ENCODE data around the gene ARHGEF26.

GRCh38 chr3:154280161-154280560 lies 159.0 kb downstream of the ARHGEF26 start:
- TF ChIP-seq POLR2A (IDR thresholded peaks at IDR 0.05), result no peak
- no peak for TF ChIP-seq CTCF (IDR thresholded peaks at IDR 0.05)
- no peak for TF ChIP-seq EP300 (IDR thresholded peaks at IDR 0.05)

Measured in sigmoid colon (tissue), 4 donors.